ENCODE data around the gene RALGPS2. TPM values are rescaled to one million over a fixed set of nuclear protein-coding genes. Genes with fewer than 3 reads are reported as not detected.

RALGPS2 gene
- total and polyA plus RNA-seq, 9 of the 15 experiments (the other 6 are each of a cell fraction or from before 2014, with no cell fraction given) = 0.28 to 6.5 (median 2.6) TPM

- ATAC-seq (no peak), FAIRE-seq (no peak), DNase-seq (ENCODE audit: extremely low read depth in 1 of 4, low spot score in 3 of 4) (no peak)
- H3K4me3 ChIP-seq = no peak overlapping the region
- POLR2A ChIA-PET = interaction anchor here (0.7 to 2.6 kb wide), 4 partner anchors 11 to 59 kb away, joined by 3 to 10 read pairs (median 4); no protein-coding TSS in a partner anchor
- no peak overlapping the region for H3K27ac ChIP-seq (ENCODE audit: extremely low read depth, low read depth, low read length)
- H3K9me1 ChIP-seq (ENCODE audit: control insufficient read depth, insufficient read depth, low read length) = no peaks in the 10 kb centered on the region
- 0% methylated on average over 15 of the region's 15 CpGs for WGBS (ENCODE audit: insufficient coverage, low coverage, missing lambda C conversion rate)
- no TSS peak for BruUV-seq (replicated peaks)
- no peaks in the 10 kb centered on the region for H3K4me1 ChIP-seq (replicated peaks in 1 of 2; ENCODE audit: control insufficient read depth in 2 of 2, insufficient read depth in 2 of 2, low read length in 2 of 2)
- no peak overlapping the region for H2AFZ ChIP-seq (ENCODE audit: low read depth, low read length)
- intact Hi-C loops (cut with micrococcal nuclease) (no loop called here), in situ Hi-C loops (cut with MboI) (no loop called here)
- H3K4me2 ChIP-seq (ENCODE audit: insufficient read depth, low read length) = no peak overlapping the region
- no peaks in the 10 kb centered on the region for H3K36me3 ChIP-seq (ENCODE audit: control insufficient read depth, insufficient read depth, low read length)
- no peaks in the 10 kb centered on the region for H3K79me2 ChIP-seq (ENCODE audit: control insufficient read depth, insufficient read depth, low read length)
- CTCF ChIA-PET (ENCODE audit: low intra/inter-chr PET ratio) = no interaction called here
- H3K9ac ChIP-seq (ENCODE audit: insufficient read depth in 1 of 2, low read depth in 2 of 2, low read length in 2 of 2) = no peak overlapping the region
- H4K20me1 ChIP-seq (replicated peaks; ENCODE audit: control insufficient read depth, insufficient read depth, low read length) = no peaks in the 10 kb centered on the region
- H3K9me3 ChIP-seq (replicated peaks; ENCODE audit: control insufficient read depth, insufficient read depth, low read depth, low read length) = no peaks in the 10 kb centered on the region
- peaks cover 55 to 58% of the 10 kb centered on the region in 2 experiments for H3K27me3 ChIP-seq (ENCODE audit: control insufficient read depth in 2 of 2, insufficient read depth in 2 of 2, low read length in 2 of 2)
- TF ChIP-seq CHD4 (IDR thresholded peaks at IDR 0.05; ENCODE audit: insufficient read depth, insufficient replicate concordance, low read depth, low read length, poor library complexity, severe bottlenecking) (no peak), TSHZ1 (CRISPR knock-in tag; IDR thresholded peaks at IDR 0.05) (no peak), PHTF2 (CRISPR knock-in tag; IDR thresholded peaks at IDR 0.05) (no peak), SIN3A (IDR thresholded peaks at IDR 0.05; ENCODE audit: borderline replicate concordance in 2 of 2, control insufficient read depth in 1 of 2, low read depth in 2 of 2, low read length in 2 of 2) (no peak), ZNF512 (tag; IDR thresholded peaks at IDR 0.05) (no peak), ZNF655 (CRISPR knock-in tag; IDR thresholded peaks at IDR 0.05) (no peak), ZNF696 (CRISPR knock-in tag; conservative IDR thresholded peaks at IDR 0.05) (no peak), POLR2A (conservative IDR thresholded peaks at IDR 0.05) (no peak), HDGF (IDR thresholded peaks at IDR 0.05) (no peak), ZNF699 (CRISPR knock-in tag; IDR thresholded peaks at IDR 0.05; ENCODE audit: insufficient replicate concordance) (no peak), CHAMP1 (IDR thresholded peaks at IDR 0.05) (no peak)
Measured at GRCh38 chr1:178939338-178940067, 214.5 kb downstream of the RALGPS2 start.
